ENCODE results near the gene DNAAF1.
"Not testable (repeated sequence)": the region's sequence is repeated elsewhere in the genome, so short reads cannot be mapped to it uniquely, and the experiment has no call there.

DNAAF1 gene

GRCh38 chr16:84183911-84184591, 38.9 kb downstream of the DNAAF1 start:
- no peak for DNase-seq (ENCODE audit: low spot score)

- no peak for DNase-seq (ENCODE audit: low spot score)
These were observed 39.7 kb downstream of the DNAAF1 start for GRCh38 chr16:84184775-84185174.

- DNase-seq (ENCODE audit: low spot score) = peak; percentile 96
These were observed 41.8 kb downstream of the DNAAF1 start, which contains the start of gene TAF1C for GRCh38 chr16:84186685-84187437. Gene TAF1C (minus strand): TSS chr16:84187057. CDS start chr16:84184988, 2,069 bp downstream.

GRCh38 chr16:84190731-84191388, 45.8 kb downstream of the DNAAF1 start, which contains the start of gene ADAD2:
Gene ADAD2 (plus strand): TSS chr16:84191157. CDS start chr16:84191231, 74 bp downstream.
- no peak for DNase-seq (ENCODE audit: low spot score)

- no peak for DNase-seq (ENCODE audit: low spot score)
These were observed 46.4 kb downstream of the DNAAF1 start for GRCh38 chr16:84191466-84191865.

- no peak for DNase-seq (ENCODE audit: low spot score)
These were observed 48.4 kb downstream of the DNAAF1 start for GRCh38 chr16:84193480-84193879.

GRCh38 chr16:84194018-84194417, 48.9 kb downstream of the DNAAF1 start:
- no peak for DNase-seq (ENCODE audit: low spot score)

GRCh38 chr16:84194470-84195200, 49.5 kb downstream of the DNAAF1 start:
- DNase-seq (ENCODE audit: low spot score) = no peak

- DNase-seq (ENCODE audit: low spot score) = no peak
These were observed 50.3 kb downstream of the DNAAF1 start for GRCh38 chr16:84195201-84196093.

GRCh38 chr16:84196101-84196500, 51.0 kb downstream of the DNAAF1 start:
- no peak for DNase-seq (ENCODE audit: low spot score)

GRCh38 chr16:84196727-84197394, 51.8 kb downstream of the DNAAF1 start:
- no peak for DNase-seq (ENCODE audit: low spot score)

- DNase-seq (ENCODE audit: low spot score) = no peak
These were observed 52.5 kb downstream of the DNAAF1 start for GRCh38 chr16:84197466-84198128.

- no peak for DNase-seq (ENCODE audit: low spot score)
These were observed 53.3 kb downstream of the DNAAF1 start for GRCh38 chr16:84198401-84198800.

GRCh38 chr16:84199097-84199496, 54.0 kb downstream of the DNAAF1 start:
- DNase-seq (ENCODE audit: low spot score) = no peak

GRCh38 chr16:84199861-84200260, 54.8 kb downstream of the DNAAF1 start:
- DNase-seq (ENCODE audit: low spot score) = no peak

- not testable (repeated sequence) for DNase-seq (ENCODE audit: low spot score)
These were observed 59.4 kb downstream of the DNAAF1 start for GRCh38 chr16:84204551-84204950.

GRCh38 chr16:84205123-84205522, 60.0 kb downstream of the DNAAF1 start:
- DNase-seq (ENCODE audit: low spot score) = not testable (repeated sequence)

- no peak for DNase-seq (ENCODE audit: low spot score)
These were observed 61.0 kb downstream of the DNAAF1 start for GRCh38 chr16:84205976-84206691.

GRCh38 chr16:84207251-84207650, 62.1 kb downstream of the DNAAF1 start:
- DNase-seq (ENCODE audit: low spot score) = no peak

All from SK-N-DZ (cell line).